Neural progenitor cell (in vitro differentiated cells): ENCODE measurements around the gene VIM.

Source experiments
- CTCF ChIP-seq: fragments of 200-600 bp; sonication (generic); IDR thresholded peaks from 2 replicates; pipeline ENCODE4 v1.5.1; 2017; ENCODE audit warnings: antibody characterized with exemption, mild to moderate bottlenecking
- EZH2 ChIP-seq: fragments of 200-600 bp; sonication (generic); IDR thresholded peaks from 2 replicates; pipeline ENCODE4 v1.6.1; 2017; ENCODE audit warnings: antibody characterized with exemption, mild to moderate bottlenecking, moderate library complexity
- EZH2phosphoT487 ChIP-seq: fragments of 200-600 bp; sonication (generic); IDR thresholded peaks from 2 replicates; pipeline ENCODE4 v1.6.1; 2017; ENCODE audit warnings: antibody characterized with exemption

GRCh38 chr10:17183110-17183509 lies 44.9 kb upstream of the VIM start:
- no peak for TF ChIP-seq CTCF
- TF ChIP-seq EZH2, result no peak
- TF ChIP-seq EZH2phosphoT487, result no peak
